GM12864 (cell line): ENCODE measurements around the gene CAB39L.

Experiments
- DNase-seq: peaks from one replicate; pipeline ENCODE4 v3.0.0-alpha.2; 2011; ENCODE audit warnings: low read depth
- H3K4me3 ChIP-seq: 2 replicates; pipeline ENCODE4 v1.5.1; 2011; ENCODE audit warnings: mild to moderate bottlenecking, low read depth, low read length, control low read depth
- TF ChIP-seq, protein P1 (sequence below): IDR thresholded peaks from 2 replicates; pipeline ENCODE4 v1.5.1; 2011; ENCODE audit warnings: low read depth, mild to moderate bottlenecking, moderate library complexity, low read length, control low read depth, inconsistent platforms; ENCODE audit errors: missing control alignments

The CAB39L gene

DNA sequence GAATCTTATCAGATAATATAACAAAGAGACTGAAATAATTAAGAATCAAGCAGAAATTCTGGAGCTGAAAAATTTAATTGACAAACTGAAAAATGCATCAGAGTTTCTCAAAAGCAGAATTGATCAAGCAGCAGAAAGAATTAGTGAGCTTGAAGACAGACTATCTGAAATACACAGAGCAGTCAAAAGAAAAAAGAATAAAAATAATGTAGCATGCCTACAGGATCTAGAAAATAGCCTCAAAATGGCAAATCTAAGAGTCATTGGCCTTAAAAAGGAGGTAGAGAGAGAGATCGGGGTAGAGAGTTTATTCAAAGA lies 39.2 kb downstream of the CAB39L start:
- TF ChIP-seq, protein P1, sequence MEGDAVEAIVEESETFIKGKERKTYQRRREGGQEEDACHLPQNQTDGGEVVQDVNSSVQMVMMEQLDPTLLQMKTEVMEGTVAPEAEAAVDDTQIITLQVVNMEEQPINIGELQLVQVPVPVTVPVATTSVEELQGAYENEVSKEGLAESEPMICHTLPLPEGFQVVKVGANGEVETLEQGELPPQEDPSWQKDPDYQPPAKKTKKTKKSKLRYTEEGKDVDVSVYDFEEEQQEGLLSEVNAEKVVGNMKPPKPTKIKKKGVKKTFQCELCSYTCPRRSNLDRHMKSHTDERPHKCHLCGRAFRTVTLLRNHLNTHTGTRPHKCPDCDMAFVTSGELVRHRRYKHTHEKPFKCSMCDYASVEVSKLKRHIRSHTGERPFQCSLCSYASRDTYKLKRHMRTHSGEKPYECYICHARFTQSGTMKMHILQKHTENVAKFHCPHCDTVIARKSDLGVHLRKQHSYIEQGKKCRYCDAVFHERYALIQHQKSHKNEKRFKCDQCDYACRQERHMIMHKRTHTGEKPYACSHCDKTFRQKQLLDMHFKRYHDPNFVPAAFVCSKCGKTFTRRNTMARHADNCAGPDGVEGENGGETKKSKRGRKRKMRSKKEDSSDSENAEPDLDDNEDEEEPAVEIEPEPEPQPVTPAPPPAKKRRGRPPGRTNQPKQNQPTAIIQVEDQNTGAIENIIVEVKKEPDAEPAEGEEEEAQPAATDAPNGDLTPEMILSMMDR = no peak
- no peak overlapping the region for H3K4me3 ChIP-seq
- no peak for DNase-seq

DNA sequence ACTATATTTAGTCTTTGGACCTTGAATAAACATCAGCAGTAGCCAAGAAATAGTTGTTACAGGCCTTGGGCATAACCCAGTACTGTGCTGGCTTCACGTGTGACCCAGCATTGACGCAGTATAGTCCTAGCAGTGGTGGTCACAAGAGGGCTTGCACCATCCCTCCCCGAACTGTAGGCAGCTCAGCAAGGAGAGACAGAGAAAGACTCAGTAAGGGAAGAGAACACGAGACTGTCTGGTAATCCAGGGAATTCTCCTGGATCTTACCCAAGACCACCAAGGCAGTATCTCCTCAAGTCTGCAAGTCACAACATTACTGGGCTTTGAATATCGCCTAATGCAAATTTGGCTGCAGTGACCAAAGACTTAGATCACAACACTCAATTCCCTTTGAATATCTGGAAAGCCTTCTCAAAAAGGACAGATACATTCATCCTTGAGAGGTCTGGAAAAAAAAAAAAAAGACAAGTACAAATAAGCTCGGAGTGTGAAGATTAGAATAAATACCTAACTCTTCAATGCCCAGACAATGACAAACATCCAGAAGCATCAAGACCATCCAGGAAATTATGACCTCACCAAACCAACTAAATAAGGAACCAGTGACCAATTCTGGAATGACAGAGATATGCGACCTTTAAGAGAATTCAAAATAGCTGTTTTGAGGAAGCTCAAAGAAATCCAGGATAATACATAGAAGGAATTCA lies 39.7 kb downstream of the CAB39L start:
- TF ChIP-seq, protein P1 = no peak
- H3K4me3 ChIP-seq = no peak overlapping the region

DNA sequence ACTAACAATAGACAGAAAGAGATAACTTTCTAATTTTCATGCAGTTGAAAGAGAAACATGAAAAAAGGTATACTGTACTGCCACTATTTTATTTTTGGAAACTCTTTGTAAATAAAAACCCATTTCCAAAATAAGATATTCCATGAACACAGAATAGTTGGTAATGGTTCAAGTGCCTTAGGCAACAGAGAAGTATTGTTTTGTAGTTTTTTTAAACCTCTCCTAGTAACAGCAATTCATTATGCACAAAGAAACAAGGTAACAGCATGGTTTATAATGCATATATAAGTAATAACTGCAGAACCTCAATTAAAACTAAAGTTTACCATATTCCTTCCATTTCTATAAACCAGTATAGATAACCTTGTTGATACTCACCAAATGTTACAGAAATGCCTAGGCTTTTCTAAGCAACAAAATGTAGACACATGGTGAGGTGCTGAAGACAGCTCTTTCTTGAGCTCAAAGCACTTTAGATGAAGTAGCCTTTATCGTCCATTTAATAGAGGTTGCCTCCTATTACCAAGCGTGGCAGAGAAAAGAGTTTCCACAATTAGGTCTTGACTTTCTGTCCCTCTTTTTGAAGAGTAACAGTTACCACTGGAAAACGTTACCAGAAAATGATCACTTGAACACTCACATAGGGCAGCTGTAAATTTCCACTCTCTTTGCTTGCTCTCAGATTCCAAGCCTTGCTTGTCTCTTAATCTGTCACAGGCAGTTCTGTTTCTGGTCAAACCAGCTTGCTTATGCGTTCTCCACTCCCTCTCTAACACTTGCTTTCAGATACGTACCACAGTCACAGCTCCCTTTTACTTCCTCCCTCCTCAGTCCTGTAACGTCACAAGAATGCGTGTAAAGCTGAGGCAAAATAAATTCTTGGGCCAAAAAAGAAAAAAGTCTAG lies 42.9 kb downstream of the CAB39L start:
- TF ChIP-seq, protein P1 = no peak
- H3K4me3 ChIP-seq = no peak overlapping the region
- DNase-seq = peak; percentile 5

More for the DNA sequence above, 39.7 kb downstream of the CAB39L start:
- DNase-seq = no peak

DNA sequence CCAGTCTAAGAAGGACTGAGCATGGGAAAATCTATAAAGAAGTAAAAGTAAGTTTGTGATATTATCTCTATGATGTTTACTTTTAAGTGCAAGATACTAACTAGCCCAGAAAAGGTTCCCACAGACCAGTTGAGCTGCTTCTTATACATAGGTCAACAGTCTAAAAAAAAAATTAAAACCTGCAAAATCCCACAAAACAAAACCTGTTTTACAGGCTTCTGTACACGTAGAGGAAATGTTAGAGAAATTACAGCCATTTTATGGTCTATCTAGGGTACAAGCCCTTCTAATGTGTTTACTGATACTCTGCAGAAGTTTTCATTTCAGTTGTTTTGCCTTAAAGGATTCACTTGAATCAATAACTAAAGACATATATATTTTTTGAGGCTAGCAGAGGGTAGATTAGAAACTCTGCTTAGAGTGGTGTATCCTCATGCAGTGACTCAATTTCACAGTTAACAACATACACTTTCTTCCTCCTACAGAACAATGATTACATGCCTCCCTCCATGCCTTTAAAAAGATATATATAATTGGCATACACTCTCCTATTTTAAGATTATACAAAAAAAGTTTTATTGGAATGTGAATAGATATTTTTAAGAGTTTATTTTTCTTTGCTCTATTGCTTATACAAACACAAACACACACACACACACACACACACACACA lies 43.9 kb downstream of the CAB39L start:
- TF ChIP-seq, protein P1 = no peak
- DNase-seq = no peak
- no peak overlapping the region for H3K4me3 ChIP-seq

DNA sequence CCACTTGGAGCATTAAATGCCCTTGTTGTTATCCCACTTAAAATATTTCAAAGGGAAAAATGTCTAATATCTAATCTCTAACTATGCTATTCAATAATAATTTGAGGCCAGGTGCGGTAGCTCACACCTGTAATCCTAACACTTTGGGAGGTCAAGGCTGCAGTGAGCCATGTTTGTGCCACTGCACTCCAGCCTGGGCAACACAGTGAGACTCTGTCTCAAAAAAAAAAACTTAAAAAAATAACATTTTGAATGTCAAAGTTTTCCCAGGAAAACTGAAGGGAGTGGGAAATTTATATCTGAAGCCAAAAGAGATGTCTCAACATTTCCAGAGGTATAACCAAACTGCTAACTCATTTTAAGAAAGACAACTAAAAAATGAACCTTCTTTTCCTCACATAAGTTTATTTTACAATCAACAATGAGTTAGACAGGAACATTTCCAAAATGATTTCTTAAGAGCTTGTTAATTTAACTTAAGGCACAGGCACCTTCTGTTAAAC lies 47.9 kb downstream of the CAB39L start:
- DNase-seq = no peak
- H3K4me3 ChIP-seq = no peak overlapping the region
- TF ChIP-seq, protein P1 = no peak

DNA sequence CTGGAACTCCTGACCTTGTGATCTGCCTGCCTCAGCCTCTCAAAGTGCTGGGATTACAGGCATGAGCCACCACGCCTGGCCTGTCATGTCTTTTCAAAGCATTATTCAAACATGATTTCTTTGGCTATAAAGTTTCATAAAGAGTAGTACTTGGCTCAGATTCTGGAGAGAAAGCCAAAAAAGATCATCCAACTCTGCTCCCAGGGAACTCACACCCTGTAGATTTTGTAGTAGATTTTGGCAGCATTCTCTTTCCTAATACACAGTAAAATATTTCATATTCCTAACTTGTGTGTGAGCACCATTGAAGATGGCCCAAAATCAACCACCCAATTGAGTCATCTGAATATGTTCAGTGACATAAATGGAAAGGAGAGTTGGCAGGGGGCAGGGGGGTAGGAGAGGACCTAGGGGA lies 48.4 kb downstream of the CAB39L start:
- DNase-seq = no peak
- TF ChIP-seq, protein P1 = no peak
- no peak overlapping the region for H3K4me3 ChIP-seq
